H1 (cell line): ENCODE measurements around the gene CHDH. TPM values are rescaled to one million over a fixed set of nuclear protein-coding genes. Genes with fewer than 3 reads are reported as not detected.

ENCODE experiments used
- CHD1 ChIP-seq: IDR thresholded peaks from 2 replicates; pipeline ENCODE4 v1.6.1; 2012; ENCODE audit warnings: low read depth, low read length, improper control_type of control experiment
- CTBP2 ChIP-seq: IDR thresholded peaks from 2 replicates; pipeline ENCODE4 v1.7.0; 2011; ENCODE audit warnings: borderline replicate concordance, mild to moderate bottlenecking, moderate library complexity, mixed read lengths, low read length; ENCODE audit not compliant: insufficient read depth, insufficient read length
- EGR1 ChIP-seq: IDR thresholded peaks from 2 replicates; pipeline ENCODE4 v1.6.1; 2011; ENCODE audit warnings: low read depth, low read length, borderline replicate concordance
- JUND ChIP-seq: IDR thresholded peaks from 2 replicates; pipeline ENCODE4 v1.6.1; 2011; ENCODE audit warnings: mild to moderate bottlenecking, improper control_type of control experiment, low read length
- RFX5 ChIP-seq: IDR thresholded peaks from 2 replicates; pipeline ENCODE4 v1.6.1; 2011; ENCODE audit warnings: low read depth, low read length, improper control_type of control experiment, borderline replicate concordance
- TEAD4 ChIP-seq: IDR thresholded peaks from 2 replicates; pipeline ENCODE4 v1.6.1; 2012; ENCODE audit warnings: low read depth, low read length, inconsistent platforms, mixed read lengths
- ZNF274 ChIP-seq: IDR thresholded peaks from 2 replicates; pipeline ENCODE4 v1.7.0; 2012; ENCODE audit warnings: low read length, borderline replicate concordance; ENCODE audit errors: extremely low read depth
- polyA plus RNA-seq, 7 experiments: library from polyadenylated mRNA; depleted of rRNA in 3 of 7; stranded (reverse) in 5 of 7; unstranded in 2 of 7; fragments of >200 nt in 5 of 7; fragments of 200-250 nt in 2 of 7; gene quantifications; 1 replicate in 5 of 7; 2 replicates in 1 of 7; 4 replicates in 1 of 7; pipeline versions ENCODE4 v1.2.1 to v1.2.3, GENCODE V29; 2011 to 2013; ENCODE audit warnings: missing spikeins in 2 of 7, mixed read lengths in 2 of 7
- total RNA-seq: library from RNA; stranded (reverse); fragmentation: NEBNext Ultra II Directional; extraction: Animal tissue kit (Norgen Biotek cat#: 25700); gene quantifications from 2 replicates; pipeline ENCODE4 v1.2.1, GENCODE V29; 2021

The CHDH gene
- total and polyA plus RNA-seq, 2 of the 8 experiments (the other 6 are each of a cell fraction or from before 2014, with no cell fraction given): 4.9 to 10.3 TPM

DNA sequence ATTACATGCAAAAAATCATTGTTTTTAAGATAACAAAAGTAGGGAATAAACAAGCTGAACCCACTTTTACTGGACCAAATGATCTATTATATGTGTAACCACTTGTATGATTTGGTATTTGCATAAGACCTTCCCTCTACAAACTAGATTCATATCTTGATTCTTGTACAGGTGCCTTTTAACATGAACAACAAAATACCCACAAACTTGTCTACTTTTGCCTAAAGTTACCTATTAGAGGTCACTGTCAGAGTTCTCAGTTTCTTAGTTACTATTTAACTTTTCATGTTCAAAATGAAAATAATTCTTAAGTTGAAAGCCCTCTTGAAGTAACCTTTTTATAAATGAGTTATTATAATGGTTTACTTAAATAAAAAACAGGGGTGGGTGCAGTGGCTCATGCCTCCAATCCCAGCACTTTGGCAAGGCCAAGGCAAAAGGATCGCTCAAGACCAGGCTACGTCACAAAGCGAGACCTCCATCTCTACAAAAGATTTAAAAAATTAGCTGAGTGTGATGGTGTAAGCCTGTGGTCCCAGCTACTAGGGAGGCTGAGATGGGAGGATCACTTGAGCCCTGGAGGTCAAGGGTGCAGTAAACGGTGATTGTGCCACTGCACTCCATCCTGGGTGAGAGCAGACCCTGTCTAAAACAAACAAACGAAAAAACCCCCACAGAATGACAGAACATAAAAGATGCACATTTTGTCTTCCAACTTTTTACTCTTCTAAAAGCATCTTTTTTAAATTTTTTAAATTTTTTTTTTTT, 19.7 kb upstream of the CHDH start (continued):
- TF ChIP-seq JUND: no peak
- no peak for TF ChIP-seq ZNF274
- no peak for TF ChIP-seq CHD1
- TF ChIP-seq CTBP2: no peak
- TF ChIP-seq RFX5: no peak
- TF ChIP-seq TEAD4: no peak
- TF ChIP-seq EGR1: no peak
